WTC11 (cell line): ENCODE measurements around the gene FERMT3. TPM values are rescaled to one million over a fixed set of nuclear protein-coding genes. Genes with fewer than 3 reads are reported as not detected.

ENCODE experiments used
- ATAC-seq: fragments of 200-7000 bp; cut with Tn5 transposase; 2 replicates; pipeline ENCODE4 v1.10.0; 2021; ENCODE audit warnings: mild to moderate bottlenecking, moderate library complexity
- CTCF ChIA-PET: fragments of 300-600 bp; sonication (Branson Sonifier 250); formaldehyde crosslinking; loops from one replicate; lab custom pipeline; 2021; ENCODE audit warnings: antibody characterized with exemption; lab: Charles Lee
- POLR2A ChIA-PET: fragments of 350-600 bp; sonication (Branson Sonifier 250); formaldehyde crosslinking; loops from one replicate; lab custom pipeline; 2021; ENCODE audit warnings: antibody characterized with exemption; lab: Charles Lee
- DNase-seq: peaks from one replicate; pipeline ENCODE4 v3.0.0; 2021; ENCODE audit warnings: low spot score
- H3K27ac Mint-ChIP-seq: 2 replicates; pipeline ENCODE4 v1.8.0; 2021; ENCODE audit warnings: mixed read lengths
- H3K27me3 Mint-ChIP-seq: 2 replicates; pipeline ENCODE4 v1.8.0; 2021; ENCODE audit warnings: low read depth, mild to moderate bottlenecking, moderate library complexity, mixed read lengths
- H3K36me3 Mint-ChIP-seq: 2 replicates; pipeline ENCODE4 v1.8.0; 2021; ENCODE audit warnings: mixed read lengths
- H3K4me1 Mint-ChIP-seq: 2 replicates; pipeline ENCODE4 v1.8.0; 2022; ENCODE audit warnings: mixed read lengths
- H3K4me3 Mint-ChIP-seq: 2 replicates; pipeline ENCODE4 v1.8.0; 2021; ENCODE audit warnings: mild to moderate bottlenecking, moderate library complexity, mixed read lengths
- H3K9me3 Mint-ChIP-seq: 2 replicates; pipeline ENCODE4 v1.8.0; 2021; ENCODE audit warnings: mixed read lengths
- ETV6 ChIP-seq: sonication (generic); formaldehyde crosslinking; IDR thresholded peaks from 2 replicates; pipeline ENCODE4 v1.8.1; 2022; ENCODE audit warnings: mild to moderate bottlenecking, missing genetic modification reagents
- GRHL2 ChIP-seq: fragments of 250-450 bp; sonication (Bioruptor Pico); IDR thresholded peaks from 2 replicates; pipeline ENCODE4 v1.8.0; 2022; ENCODE audit warnings: mild to moderate bottlenecking, moderate library complexity; ENCODE audit not compliant: insufficient replicate concordance, severe bottlenecking
- GTF2I ChIP-seq: fragments of 250-450 bp; sonication (Bioruptor Pico); conservative IDR thresholded peaks from 2 replicates; pipeline ENCODE4 v1.4.0; 2021; ENCODE audit warnings: mild to moderate bottlenecking
- MYBL2 ChIP-seq: sonication (generic); formaldehyde crosslinking; IDR thresholded peaks from 2 replicates; pipeline ENCODE4 v1.8.1; 2023; ENCODE audit warnings: mild to moderate bottlenecking, moderate library complexity, missing genetic modification reagents
- NFYB ChIP-seq: sonication (generic); formaldehyde crosslinking; conservative IDR thresholded peaks from 2 replicates; pipeline ENCODE4 v1.8.0; 2022; ENCODE audit warnings: low read depth, missing genetic modification reagents
- OVOL2 ChIP-seq: fragments of 250-450 bp; sonication (Bioruptor Pico); IDR thresholded peaks from 2 replicates; pipeline ENCODE4 v1.9.0; 2021; ENCODE audit warnings: mild to moderate bottlenecking, borderline replicate concordance
- RORB ChIP-seq: fragments of 250-450 bp; sonication (Bioruptor Pico); IDR thresholded peaks from 2 replicates; pipeline ENCODE4 v1.9.0; 2021; ENCODE audit warnings: mild to moderate bottlenecking
- TCF7 ChIP-seq: sonication (generic); formaldehyde crosslinking; IDR thresholded peaks from 2 replicates; pipeline ENCODE4 v1.8.0; 2022; ENCODE audit warnings: mild to moderate bottlenecking, low read depth, missing genetic modification reagents, moderate library complexity
- ZNF121 ChIP-seq: sonication (generic); formaldehyde crosslinking; IDR thresholded peaks from 2 replicates; pipeline ENCODE4 v1.8.0; 2023; ENCODE audit warnings: missing genetic modification reagents
- ZNF232 ChIP-seq: sonication (generic); formaldehyde crosslinking; IDR thresholded peaks from 2 replicates; pipeline ENCODE4 v1.8.0; 2022; ENCODE audit warnings: mild to moderate bottlenecking, missing genetic modification reagents
- ZNF396 ChIP-seq: fragments of 250-450 bp; sonication (Bioruptor Pico); IDR thresholded peaks from 2 replicates; pipeline ENCODE4 v1.8.0; 2021; ENCODE audit warnings: mild to moderate bottlenecking, moderate library complexity, borderline replicate concordance
- ZNF423 ChIP-seq: fragments of 250-450 bp; sonication (Bioruptor Pico); IDR thresholded peaks from 2 replicates; pipeline ENCODE4 v2.1.2; 2022; ENCODE audit warnings: mild to moderate bottlenecking, moderate library complexity
- ZNF532 ChIP-seq: fragments of 250-450 bp; sonication (Bioruptor Pico); IDR thresholded peaks from 2 replicates; pipeline ENCODE4 v1.9.0; 2021; ENCODE audit warnings: mild to moderate bottlenecking, borderline replicate concordance
- ZNF671 ChIP-seq: fragments of 250-450 bp; sonication (Bioruptor Pico); IDR thresholded peaks from 2 replicates; pipeline ENCODE4 v1.8.0; 2021; ENCODE audit warnings: mild to moderate bottlenecking
- total RNA-seq: library from RNA; stranded (reverse); gene quantifications from 3 replicates; pipeline ENCODE4 v1.2.3, GENCODE V29; 2021
- TF ChIP-seq, protein P1 (sequence below): fragments of 200-600 bp; IDR thresholded peaks from 2 replicates; pipeline ENCODE4 v1.8.0; 2022; ENCODE audit warnings: antibody characterized with exemption
- TF ChIP-seq, protein P2 (sequence below): sonication (generic); formaldehyde crosslinking; IDR thresholded peaks from 2 replicates; pipeline ENCODE4 v1.8.1; 2023; ENCODE audit warnings: mild to moderate bottlenecking, moderate library complexity, missing genetic modification reagents
- TF ChIP-seq, protein P3 (sequence below): sonication (generic); formaldehyde crosslinking; IDR thresholded peaks from 2 replicates; pipeline ENCODE4 v1.8.1; 2023; ENCODE audit warnings: mild to moderate bottlenecking, missing genetic modification reagents, moderate library complexity
- TF ChIP-seq, protein P4 (sequence below): sonication (generic); formaldehyde crosslinking; IDR thresholded peaks from 2 replicates; pipeline ENCODE4 v1.8.1; 2023; ENCODE audit warnings: mild to moderate bottlenecking, missing genetic modification reagents, moderate library complexity

Gene FERMT3
- total RNA-seq, 1 experiment from 2014 or later = 3.8 TPM

DNA sequence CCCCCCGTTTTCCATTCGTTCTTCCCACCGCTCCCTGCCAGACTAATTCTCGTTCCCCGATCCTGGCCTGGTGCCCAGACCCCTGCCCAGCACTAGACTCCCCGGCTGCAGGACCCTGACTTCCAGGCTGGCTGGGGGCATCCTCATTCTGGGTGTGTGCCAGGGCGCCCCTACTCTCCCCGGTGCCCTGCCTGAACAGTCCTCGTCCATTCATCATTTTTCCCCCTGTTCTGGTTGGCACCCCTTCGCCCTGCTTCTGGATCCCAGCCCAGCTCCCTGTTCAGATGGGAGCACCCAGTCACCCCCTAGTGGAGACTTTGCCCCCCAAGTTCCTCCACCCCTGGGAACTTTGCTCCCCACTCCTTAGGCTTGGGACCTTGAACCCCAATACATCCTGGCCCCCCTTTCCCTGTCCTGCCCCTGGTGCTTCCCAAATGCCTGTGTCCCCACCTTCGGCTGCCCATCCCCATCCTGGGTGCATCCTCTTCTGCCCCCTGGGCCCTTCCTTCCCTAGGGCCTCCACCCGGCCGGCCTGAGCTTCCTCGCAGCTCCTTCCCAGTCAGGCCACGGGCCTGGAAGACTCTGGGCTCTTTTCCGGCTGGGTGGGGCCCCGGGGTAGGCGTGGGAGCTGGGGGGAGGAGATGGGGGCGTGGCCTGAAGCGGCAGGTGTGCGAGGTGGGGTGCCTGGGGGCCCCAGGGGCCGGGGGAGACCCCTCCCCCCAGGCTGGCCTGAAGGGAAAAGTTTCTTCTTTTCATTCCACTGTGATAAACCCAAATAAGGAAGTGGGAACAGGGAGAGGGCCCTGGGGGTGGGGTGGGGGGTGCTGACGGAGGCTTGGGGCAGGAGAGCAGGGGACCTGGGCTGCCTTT lies 45.7 kb downstream of the FERMT3 start (continued):
- TF ChIP-seq GRHL2 (CRISPR knock-in tag) (no peak), ZNF121 (CRISPR knock-in tag) (no peak)
- TF ChIP-seq, protein P1, sequence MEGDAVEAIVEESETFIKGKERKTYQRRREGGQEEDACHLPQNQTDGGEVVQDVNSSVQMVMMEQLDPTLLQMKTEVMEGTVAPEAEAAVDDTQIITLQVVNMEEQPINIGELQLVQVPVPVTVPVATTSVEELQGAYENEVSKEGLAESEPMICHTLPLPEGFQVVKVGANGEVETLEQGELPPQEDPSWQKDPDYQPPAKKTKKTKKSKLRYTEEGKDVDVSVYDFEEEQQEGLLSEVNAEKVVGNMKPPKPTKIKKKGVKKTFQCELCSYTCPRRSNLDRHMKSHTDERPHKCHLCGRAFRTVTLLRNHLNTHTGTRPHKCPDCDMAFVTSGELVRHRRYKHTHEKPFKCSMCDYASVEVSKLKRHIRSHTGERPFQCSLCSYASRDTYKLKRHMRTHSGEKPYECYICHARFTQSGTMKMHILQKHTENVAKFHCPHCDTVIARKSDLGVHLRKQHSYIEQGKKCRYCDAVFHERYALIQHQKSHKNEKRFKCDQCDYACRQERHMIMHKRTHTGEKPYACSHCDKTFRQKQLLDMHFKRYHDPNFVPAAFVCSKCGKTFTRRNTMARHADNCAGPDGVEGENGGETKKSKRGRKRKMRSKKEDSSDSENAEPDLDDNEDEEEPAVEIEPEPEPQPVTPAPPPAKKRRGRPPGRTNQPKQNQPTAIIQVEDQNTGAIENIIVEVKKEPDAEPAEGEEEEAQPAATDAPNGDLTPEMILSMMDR = peak; percentile 23; the same call in 1 of the 2 replicates
- TF ChIP-seq, protein P2, sequence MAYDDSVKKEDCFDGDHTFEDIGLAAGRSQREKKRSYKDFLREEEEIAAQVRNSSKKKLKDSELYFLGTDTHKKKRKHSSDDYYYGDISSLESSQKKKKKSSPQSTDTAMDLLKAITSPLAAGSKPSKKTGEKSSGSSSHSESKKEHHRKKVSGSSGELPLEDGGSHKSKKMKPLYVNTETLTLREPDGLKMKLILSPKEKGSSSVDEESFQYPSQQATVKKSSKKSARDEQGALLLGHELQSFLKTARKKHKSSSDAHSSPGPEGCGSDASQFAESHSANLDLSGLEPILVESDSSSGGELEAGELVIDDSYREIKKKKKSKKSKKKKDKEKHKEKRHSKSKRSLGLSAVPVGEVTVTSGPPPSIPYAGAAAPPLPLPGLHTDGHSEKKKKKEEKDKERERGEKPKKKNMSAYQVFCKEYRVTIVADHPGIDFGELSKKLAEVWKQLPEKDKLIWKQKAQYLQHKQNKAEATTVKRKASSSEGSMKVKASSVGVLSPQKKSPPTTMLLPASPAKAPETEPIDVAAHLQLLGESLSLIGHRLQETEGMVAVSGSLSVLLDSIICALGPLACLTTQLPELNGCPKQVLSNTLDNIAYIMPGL (CRISPR knock-in tag) = 0 out of 2 replicates have a peak, but pooled peaks have one; percentile 53

GRCh38 chr11:64253043-64253442 lies 46.5 kb downstream of the FERMT3 start:
- peak overlapping the region; percentile 47 for H3K4me3 Mint-ChIP-seq
- no peaks in the 10 kb centered on the region for H3K9me3 Mint-ChIP-seq
- peaks cover 38% of the 10 kb centered on the region for H3K4me1 Mint-ChIP-seq
- DNase-seq = no peak
- ATAC-seq = no peak
- CTCF ChIA-PET = interaction anchor here (1.9 to 5.3 kb wide), 4 partner anchors 11 to 253 kb away, joined by 4 to 65 read pairs (median 46); partner anchors contain the start of genes ESRRA, FERMT3 and FKBP2
- TF ChIP-seq ZNF121 (CRISPR knock-in tag) (no peak), ETV6 (CRISPR knock-in tag) (no peak), ZNF671 (CRISPR knock-in tag) (no peak), ZNF423 (CRISPR knock-in tag) (no peak), RORB (CRISPR knock-in tag) (no peak), GTF2I (CRISPR knock-in tag) (no peak), MYBL2 (no peak), ZNF396 (CRISPR knock-in tag) (no peak), ZNF232 (CRISPR knock-in tag) (no peak), TCF7 (CRISPR knock-in tag) (no peak), OVOL2 (CRISPR knock-in tag) (no peak), NFYB (CRISPR knock-in tag) (no peak), ZNF532 (CRISPR knock-in tag) (no peak)
- TF ChIP-seq, protein P3, sequence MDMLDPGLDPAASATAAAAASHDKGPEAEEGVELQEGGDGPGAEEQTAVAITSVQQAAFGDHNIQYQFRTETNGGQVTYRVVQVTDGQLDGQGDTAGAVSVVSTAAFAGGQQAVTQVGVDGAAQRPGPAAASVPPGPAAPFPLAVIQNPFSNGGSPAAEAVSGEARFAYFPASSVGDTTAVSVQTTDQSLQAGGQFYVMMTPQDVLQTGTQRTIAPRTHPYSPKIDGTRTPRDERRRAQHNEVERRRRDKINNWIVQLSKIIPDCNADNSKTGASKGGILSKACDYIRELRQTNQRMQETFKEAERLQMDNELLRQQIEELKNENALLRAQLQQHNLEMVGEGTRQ = no peak
- TF ChIP-seq, protein P4, sequence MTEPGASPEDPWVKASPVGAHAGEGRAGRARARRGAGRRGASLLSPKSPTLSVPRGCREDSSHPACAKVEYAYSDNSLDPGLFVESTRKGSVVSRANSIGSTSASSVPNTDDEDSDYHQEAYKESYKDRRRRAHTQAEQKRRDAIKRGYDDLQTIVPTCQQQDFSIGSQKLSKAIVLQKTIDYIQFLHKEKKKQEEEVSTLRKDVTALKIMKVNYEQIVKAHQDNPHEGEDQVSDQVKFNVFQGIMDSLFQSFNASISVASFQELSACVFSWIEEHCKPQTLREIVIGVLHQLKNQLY (CRISPR knock-in tag) = no peak
- TF ChIP-seq, protein P2 (CRISPR knock-in tag) = no peak
- peak overlapping the region; percentile 76 for H3K27ac Mint-ChIP-seq
- peaks cover 8% of the 10 kb centered on the region for H3K36me3 Mint-ChIP-seq
- no peaks in the 10 kb centered on the region for H3K27me3 Mint-ChIP-seq
- POLR2A ChIA-PET = no interaction called here
